Esophagus squamous epithelium (tissue), 5 donors: ENCODE measurements around the gene GREB1. TPM values are rescaled to one million over a fixed set of nuclear protein-coding genes. Genes with fewer than 3 reads are reported as not detected.

ENCODE experiments used
- DNase-seq: peaks from one replicate; lab custom pipeline; 2025; lab: John Stamatoyannopoulos, UW
- H3K27ac ChIP-seq, 4 donors: fragments of 200-600 bp; sonication (generic); one replicate each; pipeline ENCODE4 v1.5.1; 2016 to 2019; ENCODE audit warnings: mild to moderate bottlenecking in 1 of 4
- H3K27me3 ChIP-seq, 4 donors: fragments of 200-600 bp; sonication (generic); 1 replicate in 3 of 4; 2 replicates in 1 of 4; pipeline versions ENCODE4 v1.5.1 to v1.6.0; 2017 to 2021; ENCODE audit warnings: antibody characterized with exemption in 1 of 4
- H3K36me3 ChIP-seq, 3 donors: fragments of 200-600 bp; sonication (generic); one replicate each; pipeline ENCODE4 v1.5.1; 2016 to 2019
- H3K4me1 ChIP-seq, 3 donors: fragments of 200-600 bp; sonication (generic); one replicate each; pipeline ENCODE4 v1.5.1; 2017 to 2019
- H3K4me3 ChIP-seq, 4 donors: fragments of 200-600 bp; sonication (generic); 1 replicate in 3 of 4; 2 replicates in 1 of 4; pipeline ENCODE4 v1.5.1; 2016 to 2019; ENCODE audit warnings: mild to moderate bottlenecking in 2 of 4, moderate library complexity in 1 of 4
- H3K9me3 ChIP-seq, 3 donors: fragments of 200-600 bp; sonication (generic); one replicate each; pipeline ENCODE4 v1.5.1; 2016 to 2019
- POLR2A ChIP-seq, 4 donors: fragments of 450-650 bp; IDR thresholded peaks; one replicate each; pipeline ENCODE4 v1.6.1; 2017; ENCODE audit warnings: antibody characterized with exemption in 4 of 4, mild to moderate bottlenecking in 4 of 4, moderate library complexity in 3 of 4
- WGBS, 2 donors: methylation state at CpG; one replicate each; pipeline ENCODE4 v1.1.5; 2018; 5-methylcytosine and 5-hydroxymethylcytosine counted together
- intact Hi-C: fragments of 100-400 bp; cut with DNase I; formaldehyde crosslinking; loops from one replicate; pipeline ENCODE4 v1.15.0; 2022
- total RNA-seq, 4 donors: library from RNA; depleted of rRNA; stranded (reverse); fragments of >200 nt; gene quantifications; one replicate each; pipeline ENCODE4 v1.1.0, GENCODE V29; 2016
- TF ChIP-seq, protein P1 (sequence below), 6 experiments: fragments of 450-650 bp in 4 of 6; fragments of 200-600 bp in 2 of 6; sonication (generic) in 2 of 6; IDR thresholded peaks; one replicate each; pipeline ENCODE4 v1.5.1; 2016 to 2019; ENCODE audit warnings: antibody characterized with exemption in 6 of 6, mild to moderate bottlenecking in 4 of 6, moderate library complexity in 4 of 6
- donor health status: DM: yes; HTN: yes; CAD: no.

The GREB1 gene
- total RNA-seq, 4 donors from 2014 or later = 0.08 to 1.7 (median 0.51) TPM

DNA sequence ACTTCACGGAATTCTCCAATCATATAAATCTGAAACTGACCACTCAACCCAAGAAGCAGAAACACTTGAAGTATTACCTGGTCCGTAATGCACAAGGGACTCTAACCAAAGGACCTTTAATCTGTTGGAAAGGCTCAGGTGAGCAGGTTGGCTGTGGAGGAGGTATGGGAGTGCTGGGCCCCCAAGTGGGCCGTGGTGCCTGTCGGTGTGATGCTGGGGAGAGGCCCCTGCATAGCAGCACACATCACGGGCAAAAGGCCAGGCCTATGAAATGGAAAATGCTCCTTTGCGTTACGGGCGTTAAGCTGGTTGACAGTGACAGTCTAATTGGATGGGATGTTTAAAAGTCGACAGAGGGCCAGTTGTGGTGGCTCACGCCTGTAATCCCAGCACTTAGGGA is 42.6 kb downstream of the GREB1 start:
- no peak for DNase-seq
- WGBS, 2 donors = 89 to 91% methylated on average over 10 of the region's 10 CpGs
- Histone ChIP-seq H3K4me1 (no peaks in the 10 kb centered on the region), H3K4me3 (no peak overlapping the region), H3K36me3 (no peaks in the 10 kb centered on the region), H3K27me3 (no peaks in the 10 kb centered on the region), H3K9me3 (no peaks in the 10 kb centered on the region), H3K27ac (no peak overlapping the region)
- no peak for TF ChIP-seq POLR2A (IDR thresholded peaks at IDR 0.05)
- TF ChIP-seq, protein P1, sequence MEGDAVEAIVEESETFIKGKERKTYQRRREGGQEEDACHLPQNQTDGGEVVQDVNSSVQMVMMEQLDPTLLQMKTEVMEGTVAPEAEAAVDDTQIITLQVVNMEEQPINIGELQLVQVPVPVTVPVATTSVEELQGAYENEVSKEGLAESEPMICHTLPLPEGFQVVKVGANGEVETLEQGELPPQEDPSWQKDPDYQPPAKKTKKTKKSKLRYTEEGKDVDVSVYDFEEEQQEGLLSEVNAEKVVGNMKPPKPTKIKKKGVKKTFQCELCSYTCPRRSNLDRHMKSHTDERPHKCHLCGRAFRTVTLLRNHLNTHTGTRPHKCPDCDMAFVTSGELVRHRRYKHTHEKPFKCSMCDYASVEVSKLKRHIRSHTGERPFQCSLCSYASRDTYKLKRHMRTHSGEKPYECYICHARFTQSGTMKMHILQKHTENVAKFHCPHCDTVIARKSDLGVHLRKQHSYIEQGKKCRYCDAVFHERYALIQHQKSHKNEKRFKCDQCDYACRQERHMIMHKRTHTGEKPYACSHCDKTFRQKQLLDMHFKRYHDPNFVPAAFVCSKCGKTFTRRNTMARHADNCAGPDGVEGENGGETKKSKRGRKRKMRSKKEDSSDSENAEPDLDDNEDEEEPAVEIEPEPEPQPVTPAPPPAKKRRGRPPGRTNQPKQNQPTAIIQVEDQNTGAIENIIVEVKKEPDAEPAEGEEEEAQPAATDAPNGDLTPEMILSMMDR (IDR thresholded peaks at IDR 0.05) = no peak
- intact Hi-C loops = loop anchor here (10.0 kb wide), 1 partner anchor 442 kb away; a partner anchor contains a TSS

DNA sequence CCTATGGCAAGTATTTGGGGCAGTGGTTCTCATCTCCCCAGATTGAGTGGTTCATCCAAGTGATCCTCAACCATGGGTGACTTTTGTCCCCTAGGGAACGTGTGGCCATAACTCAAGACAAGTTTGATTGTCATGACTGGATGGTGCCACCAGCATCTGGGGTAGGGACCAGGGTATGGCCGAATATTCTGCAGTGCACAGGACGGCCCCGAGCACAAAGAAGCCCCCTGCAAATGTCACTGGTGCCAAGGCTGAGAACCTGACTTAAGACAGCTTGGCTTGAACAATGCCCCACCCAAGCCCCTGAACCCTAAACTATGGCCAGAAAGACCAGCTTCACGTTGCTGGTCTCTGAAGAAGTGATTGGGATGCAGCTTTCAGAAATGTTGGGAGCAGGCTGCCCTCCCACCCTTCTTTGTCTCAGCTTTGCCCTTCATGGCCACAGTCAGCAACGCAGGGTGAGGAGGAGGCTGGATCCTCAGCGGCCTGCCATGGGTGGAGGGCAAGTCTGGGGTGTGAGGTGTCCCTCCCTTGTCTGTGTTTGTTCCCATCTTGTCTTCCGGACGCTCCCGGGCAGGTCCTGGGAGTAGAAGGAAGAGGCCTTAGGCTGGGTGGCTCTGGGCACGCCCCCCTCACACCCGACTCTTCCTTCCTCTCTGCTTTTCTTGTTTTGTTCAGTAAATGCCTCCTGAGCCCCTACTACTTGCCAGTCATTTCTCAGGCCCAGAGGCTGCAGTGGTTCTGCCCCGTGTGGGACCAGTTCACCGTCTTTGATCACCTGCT is 43.4 kb downstream of the GREB1 start:
- TF ChIP-seq POLR2A (IDR thresholded peaks at IDR 0.05) = no peak
- TF ChIP-seq, protein P1 (IDR thresholded peaks at IDR 0.05) = no peak
- H3K9me3 ChIP-seq = no peaks in the 10 kb centered on the region
- intact Hi-C loops = loop anchor here (10.0 kb wide), 1 partner anchor 442 kb away; a partner anchor contains a TSS
- H3K36me3 ChIP-seq = no peaks in the 10 kb centered on the region
- no peak overlapping the region for H3K27ac ChIP-seq
- no peaks in the 10 kb centered on the region for H3K27me3 ChIP-seq
- H3K4me1 ChIP-seq = peaks cover 0 to under 1% (median 0%) of the 10 kb centered on the region in 3 donors
- WGBS, 2 donors = 68 to 73% methylated on average over 8 to 10 of the region's 14 CpGs
- DNase-seq = no peak
- H3K4me3 ChIP-seq = no peak overlapping the region

DNA sequence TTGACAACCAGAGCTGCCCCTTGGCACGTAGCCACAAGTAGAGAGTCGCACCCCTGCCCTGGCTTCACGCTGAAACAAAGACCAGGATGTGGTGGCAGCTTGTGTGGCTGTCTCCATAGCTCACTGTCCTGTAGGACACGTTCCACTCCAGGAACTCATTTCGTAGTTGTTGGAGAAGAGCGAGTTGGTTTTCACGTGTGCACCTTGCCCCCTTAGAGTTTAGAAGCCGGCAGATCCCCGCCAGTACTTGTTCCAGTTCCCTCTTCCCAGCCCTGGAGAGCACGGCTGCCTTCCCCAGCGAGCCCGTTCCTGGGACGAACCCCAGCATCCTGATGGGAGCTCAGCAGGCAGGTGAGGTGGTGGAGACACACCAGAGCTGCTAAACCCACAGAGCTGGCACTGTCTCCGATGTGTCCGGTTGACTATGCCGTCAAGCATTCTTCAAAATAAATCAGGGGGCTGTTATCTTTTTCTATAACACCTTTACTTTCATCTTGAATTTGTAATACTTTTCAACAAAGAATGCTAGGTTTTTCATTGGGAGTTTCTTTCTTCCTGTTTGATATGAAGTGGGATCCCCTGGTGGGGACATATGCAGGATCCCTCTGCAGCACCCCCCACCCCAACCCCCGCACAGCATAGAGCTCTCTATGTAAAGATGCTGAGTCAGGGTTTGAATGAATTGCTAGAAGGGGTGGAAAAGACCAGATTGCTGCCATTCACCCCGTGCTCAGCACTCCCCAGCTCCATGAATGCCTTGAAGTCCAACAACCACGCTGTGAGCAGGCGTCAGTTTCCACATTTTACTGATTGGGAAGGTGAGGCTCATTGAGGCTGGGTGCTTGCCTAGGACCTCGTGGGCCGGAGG is 44.5 kb downstream of the GREB1 start:
- no peak overlapping the region for H3K27ac ChIP-seq
- no peaks in the 10 kb centered on the region for H3K27me3 ChIP-seq
- no peaks in the 10 kb centered on the region for H3K9me3 ChIP-seq
- WGBS, 2 donors = 67 to 79% methylated on average over 11 to 13 of the region's 22 CpGs
- TF ChIP-seq POLR2A (IDR thresholded peaks at IDR 0.05) = no peak
- TF ChIP-seq, protein P1 (IDR thresholded peaks at IDR 0.05) = no peak
- no peak for DNase-seq
- peaks cover 0 to 9% (median 1%) of the 10 kb centered on the region in 3 donors for H3K4me1 ChIP-seq
- no peak overlapping the region for H3K4me3 ChIP-seq
- H3K36me3 ChIP-seq = no peaks in the 10 kb centered on the region
- intact Hi-C loops = loop anchor here (10.0 kb wide), 1 partner anchor 444 kb away; a partner anchor contains a TSS

DNA sequence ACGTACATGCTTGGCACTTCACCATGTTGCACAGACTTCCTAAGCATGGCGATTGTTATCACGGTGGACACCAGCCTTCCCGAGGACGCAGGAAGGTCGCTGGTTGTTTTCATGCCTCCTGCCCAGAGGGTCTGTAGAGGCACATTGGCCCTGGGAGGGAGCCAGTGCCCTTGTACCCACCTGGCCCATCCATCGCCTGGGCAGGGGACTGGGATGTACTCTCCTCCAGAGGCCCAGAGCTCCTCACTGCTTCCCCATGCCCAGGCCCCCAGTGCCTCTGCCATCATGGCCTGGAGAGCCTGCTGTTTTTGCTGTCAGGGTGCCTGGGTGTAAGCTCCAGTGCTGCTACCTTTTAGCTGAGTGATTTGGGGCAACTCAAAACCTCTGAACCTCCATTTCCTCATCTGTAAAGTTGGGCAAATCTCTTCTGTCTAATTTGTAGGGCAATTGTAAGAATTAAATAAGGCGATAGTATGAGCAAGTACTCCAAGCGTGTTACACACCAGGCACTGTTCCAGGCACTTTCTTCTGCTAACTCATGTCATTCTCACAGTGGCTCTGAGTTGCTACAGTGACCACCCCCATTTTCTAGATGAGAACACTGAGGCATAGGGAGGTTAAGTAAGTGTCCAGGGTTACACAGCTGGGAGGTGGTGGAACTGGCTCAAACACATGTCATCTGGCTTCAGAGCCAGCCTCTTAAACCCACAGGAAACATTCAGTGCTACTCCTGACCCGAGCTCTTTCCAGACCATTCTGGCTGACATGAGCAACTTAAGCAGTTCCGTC is 45.3 kb downstream of the GREB1 start:
- no peak overlapping the region for H3K27ac ChIP-seq
- H3K27me3 ChIP-seq = no peaks in the 10 kb centered on the region
- no peak overlapping the region for H3K4me3 ChIP-seq
- DNase-seq = no peak
- no peak for TF ChIP-seq POLR2A (IDR thresholded peaks at IDR 0.05)
- TF ChIP-seq, protein P1 (IDR thresholded peaks at IDR 0.05) = no peak
- no peaks in the 10 kb centered on the region for H3K36me3 ChIP-seq
- 88 to 96% methylated on average over 4 to 10 of the region's 11 CpGs for WGBS, 2 donors
- H3K4me1 ChIP-seq = peaks cover 0 to 16% (median 8%) of the 10 kb centered on the region in 3 donors
- intact Hi-C loops = loop anchor here (10.0 kb wide), 1 partner anchor 444 kb away; a partner anchor contains a TSS
- no peaks in the 10 kb centered on the region for H3K9me3 ChIP-seq
